Dermis microvascular lymphatic vessel endothelial cell (primary cell): ENCODE data around the gene ZNF775. TPM values are rescaled to one million over a fixed set of nuclear protein-coding genes. Genes with fewer than 3 reads are reported as not detected.

ENCODE experiments used
- DNase-seq, 2 donors: peaks; one replicate each; pipeline versions ENCODE4 v3.0.0 to v3.0.0-alpha.2; 2010; ENCODE audit warnings: low read depth in 2 of 2
- total RNA-seq: library from RNA; depleted of rRNA; stranded (reverse); fragments of >200 nt; gene quantifications from 2 replicates; pipeline ENCODE4 v1.2.1, GENCODE V29; 2014

ZNF775 gene
- 4.7 and 7.5 TPM in 2 replicates for total RNA-seq

DNA sequence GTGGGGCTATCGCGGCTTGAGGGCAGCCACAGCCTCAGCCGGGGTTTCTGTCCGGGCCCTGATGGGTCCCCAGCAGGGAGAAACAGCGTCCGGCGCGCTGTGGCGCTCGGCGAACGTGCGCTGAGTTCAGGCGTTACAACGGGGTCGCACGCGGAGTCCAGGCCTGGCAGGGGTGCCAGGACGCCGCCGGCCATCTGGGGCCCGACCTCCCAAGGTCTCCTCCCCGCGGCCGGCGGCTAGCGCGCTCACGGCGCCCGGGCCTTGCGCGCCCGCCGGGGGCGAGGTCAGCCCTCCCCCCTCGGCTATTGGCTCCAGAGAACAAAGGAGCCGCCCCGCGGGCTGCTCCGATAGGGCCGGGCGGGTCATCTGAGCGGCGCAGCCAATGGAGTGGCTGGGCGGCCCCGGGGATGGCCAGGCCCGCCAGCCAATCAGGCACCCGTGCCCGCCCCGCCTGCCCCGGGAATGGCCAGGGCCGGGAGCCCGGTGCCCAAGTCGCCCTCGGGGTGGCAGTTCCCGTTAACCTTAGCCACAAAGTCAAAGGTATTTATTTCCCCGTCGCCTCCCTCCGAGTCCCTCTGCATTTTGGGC, at the start of gene ZNF775:
Gene ZNF775, plus strand, starts transcription at position 478 of the 588 bp plus-strand sequence. CDS start 9,141 bp downstream, outside the sequence.
- peak; percentile 78 to 95 for DNase-seq

GRCh38 chr7:150329331-150330120, 49.6 kb upstream of the ZNF775 start:
- no peak for DNase-seq

GRCh38 chr7:150330211-150330885, 48.8 kb upstream of the ZNF775 start:
- DNase-seq: no peak

- no peak for DNase-seq
These were observed 46.1 kb upstream of the ZNF775 start for GRCh38 chr7:150332852-150333635.

- DNase-seq: no peak
These were observed 45.5 kb upstream of the ZNF775 start for GRCh38 chr7:150333659-150334058.

- DNase-seq: no peak
These were observed 45.0 kb upstream of the ZNF775 start for GRCh38 chr7:150334108-150334507.

- no peak for DNase-seq
These were observed 43.9 kb upstream of the ZNF775 start for GRCh38 chr7:150335108-150335773.

- DNase-seq: no peak
These were observed 43.4 kb upstream of the ZNF775 start for GRCh38 chr7:150335774-150336112.

GRCh38 chr7:150336746-150337145, 42.4 kb upstream of the ZNF775 start:
- DNase-seq: no peak

GRCh38 chr7:150337179-150337578, 42.0 kb upstream of the ZNF775 start:
- no peak for DNase-seq

DNA sequence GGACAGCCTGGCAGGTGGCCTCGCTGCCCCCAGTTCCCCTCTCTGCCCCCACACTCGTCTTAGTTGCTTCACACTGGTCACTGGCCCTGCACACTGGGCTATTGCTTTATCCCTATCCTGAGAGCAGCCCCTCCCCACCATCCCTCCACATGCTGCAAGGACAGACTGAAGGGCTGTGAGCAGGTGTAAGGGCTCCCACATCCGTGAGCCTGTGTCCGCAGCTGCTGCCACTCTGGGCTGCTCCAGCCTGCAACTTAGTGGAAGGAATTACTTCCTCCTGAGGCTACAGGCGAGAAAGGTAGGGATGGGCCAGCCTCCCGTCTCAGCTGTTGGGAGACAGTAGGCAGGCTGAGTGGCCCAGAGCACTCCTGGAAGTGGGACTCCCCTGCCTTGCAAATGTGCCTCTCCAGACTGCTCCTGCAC, 41.5 kb upstream of the ZNF775 start:
- no peak for DNase-seq

DNA sequence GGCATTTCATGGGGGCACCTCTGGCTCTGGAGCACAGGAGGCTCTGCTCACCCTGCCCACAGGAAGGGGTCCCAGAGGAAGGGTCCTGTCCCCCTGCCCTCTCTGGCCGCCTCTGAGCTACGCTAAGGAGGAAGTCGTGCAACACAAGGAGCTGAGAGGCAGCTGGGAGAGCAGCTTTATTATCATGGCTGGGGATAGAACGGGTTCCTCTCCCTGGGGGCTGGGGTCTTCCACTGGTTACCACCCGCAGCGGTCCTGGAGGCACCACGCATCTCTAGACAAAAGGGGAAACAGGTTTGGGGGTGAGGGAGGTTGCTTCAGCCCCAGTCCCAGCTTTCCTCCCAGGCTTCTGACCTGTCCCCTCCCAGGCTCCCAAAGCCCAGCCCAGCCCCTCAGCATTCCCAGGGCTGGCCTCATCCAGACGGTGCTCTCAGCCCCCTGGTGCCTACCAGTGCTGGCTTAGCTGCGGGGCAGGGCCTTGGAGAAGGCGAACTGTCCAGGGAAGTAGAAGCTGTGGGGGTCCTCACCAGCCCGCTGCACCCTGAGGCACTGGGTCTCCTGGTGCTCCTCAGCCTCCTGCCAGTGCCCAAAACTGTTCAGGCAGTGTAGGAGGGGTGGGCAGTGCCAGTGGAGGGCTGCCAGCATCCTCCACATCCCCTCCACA, 40.8 kb upstream of the ZNF775 start:
- DNase-seq: no peak

DNA sequence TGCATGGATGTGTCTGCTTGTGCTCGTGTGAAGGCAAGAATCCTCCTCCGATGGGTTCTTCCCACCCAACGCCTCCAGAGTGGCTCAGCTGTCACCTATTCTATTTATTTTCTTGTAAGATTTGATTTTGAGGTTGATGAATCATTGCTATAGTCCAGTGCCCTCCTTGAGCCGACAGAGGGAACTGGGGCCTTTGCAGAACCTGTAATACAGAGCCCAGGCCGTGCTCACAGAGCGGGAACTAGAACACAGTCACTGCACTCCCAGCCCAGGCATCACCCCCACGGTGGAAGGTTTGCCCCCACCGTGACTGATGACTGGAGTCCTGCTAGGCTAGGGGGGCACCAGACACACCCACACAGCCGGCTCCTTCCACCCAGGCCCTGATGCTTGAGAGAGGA, 39.7 kb upstream of the ZNF775 start:
- DNase-seq: no peak

DNA sequence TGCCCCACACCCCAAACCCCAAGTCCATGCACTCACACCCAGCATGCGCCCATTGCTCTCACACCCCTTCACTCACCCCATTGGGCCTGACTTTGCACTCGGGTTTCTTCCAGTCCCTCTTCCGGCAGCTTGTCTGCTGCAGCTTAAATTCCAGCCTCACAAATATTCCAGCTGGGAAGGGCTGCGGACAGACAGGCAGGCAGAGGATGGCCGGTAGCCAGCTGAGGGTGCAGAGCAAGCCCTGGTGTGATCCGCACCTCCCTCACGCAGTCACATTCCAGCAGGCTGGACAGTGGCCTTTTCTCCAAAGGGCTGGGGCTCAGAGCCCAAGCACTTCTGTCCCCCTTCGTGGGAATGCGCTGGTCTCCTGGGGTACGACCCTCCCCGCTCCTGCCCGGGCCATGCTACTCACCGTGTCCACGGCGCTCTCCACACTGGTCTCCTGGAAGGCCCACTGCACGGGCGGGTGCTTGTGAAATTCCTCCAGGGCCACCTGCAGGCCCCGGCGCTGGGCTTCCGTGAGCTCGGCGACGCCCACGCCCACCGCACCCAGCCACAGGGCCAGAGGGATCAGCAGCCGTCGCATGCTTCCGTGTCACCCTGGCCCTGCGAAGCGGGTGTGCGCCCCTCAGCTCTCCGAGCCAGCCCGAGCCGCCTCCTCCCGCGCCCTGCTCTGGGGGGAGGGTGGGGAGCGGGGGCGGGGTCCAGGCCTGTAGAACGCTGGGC, 38.9 kb upstream of the ZNF775 start:
- no peak for DNase-seq

DNA sequence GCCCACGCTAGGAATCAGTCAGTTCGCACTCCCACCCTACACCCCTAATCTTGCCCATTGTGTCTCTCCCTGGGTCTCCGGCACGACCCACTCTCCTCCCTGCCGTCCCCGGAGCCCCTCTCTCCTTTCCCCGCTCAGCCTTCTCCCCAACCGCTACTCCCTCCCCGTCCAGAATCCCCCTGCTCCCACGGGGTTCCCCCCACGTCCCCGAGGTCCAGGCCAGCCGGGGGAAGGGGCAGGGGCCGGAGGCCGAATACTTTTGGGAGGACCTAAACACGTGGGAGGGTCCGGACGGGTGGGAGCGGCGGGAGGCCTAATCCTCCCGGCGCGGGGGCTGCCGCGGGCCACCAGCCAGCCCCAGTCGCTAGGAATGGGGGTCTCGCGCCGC, 38.3 kb upstream of the ZNF775 start:
- DNase-seq: no peak

DNA sequence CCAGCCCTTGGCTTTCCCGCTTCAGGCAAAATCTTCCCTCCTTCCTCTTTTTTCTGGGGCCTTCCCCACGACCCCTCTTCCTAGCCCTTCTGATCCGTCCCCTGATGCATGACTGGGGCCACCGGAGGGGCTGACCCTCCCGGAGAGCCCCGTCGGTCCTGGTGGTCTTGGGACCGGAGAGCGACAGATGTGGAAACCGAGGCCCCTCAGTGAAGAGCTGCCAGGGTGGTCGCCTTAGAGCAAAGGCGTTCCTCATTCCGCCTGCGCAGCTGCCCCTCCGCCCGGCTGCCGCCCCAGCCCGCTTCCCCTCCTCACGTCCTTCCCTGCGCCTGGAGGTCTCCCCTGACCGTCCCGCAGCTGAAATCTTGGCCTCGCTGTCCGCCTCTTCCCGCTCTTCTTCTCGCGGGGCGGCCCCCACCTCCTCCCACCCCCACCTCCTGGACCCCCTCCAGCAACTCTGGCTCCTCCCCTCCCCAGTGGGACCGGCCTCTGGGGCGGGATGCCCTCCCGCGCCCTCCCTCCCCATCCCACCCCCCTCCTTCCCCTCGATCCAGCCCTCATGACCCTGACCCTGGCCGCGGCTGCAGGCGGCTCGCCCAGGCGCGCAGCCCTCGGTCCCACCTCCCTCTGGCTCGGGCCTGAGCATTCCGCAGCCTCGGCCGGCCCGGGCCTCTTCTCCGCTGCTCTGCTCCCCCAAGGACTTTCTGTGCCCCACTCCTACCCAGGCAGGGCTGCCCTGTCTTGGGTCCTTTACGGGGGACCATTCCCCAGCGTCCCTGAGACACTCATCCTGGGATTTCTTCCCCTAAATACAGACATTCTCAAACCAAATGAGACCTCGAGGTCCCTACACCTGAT, 37.6 kb upstream of the ZNF775 start, which contains the start of gene RARRES2:
Gene RARRES2, minus strand, starts transcription at position 367 of the 858 bp plus-strand sequence. CDS start 1,020 bp downstream, outside the sequence.
- DNase-seq: no peak

GRCh38 chr7:150342121-150342408, 37.1 kb upstream of the ZNF775 start:
- no peak for DNase-seq

- no peak for DNase-seq
These were observed 35.9 kb upstream of the ZNF775 start for GRCh38 chr7:150343225-150343624.

GRCh38 chr7:150344299-150344698, 34.8 kb upstream of the ZNF775 start:
- no peak for DNase-seq
